ENCODE data around the gene MTMR10.

MTMR10 gene

DNA sequence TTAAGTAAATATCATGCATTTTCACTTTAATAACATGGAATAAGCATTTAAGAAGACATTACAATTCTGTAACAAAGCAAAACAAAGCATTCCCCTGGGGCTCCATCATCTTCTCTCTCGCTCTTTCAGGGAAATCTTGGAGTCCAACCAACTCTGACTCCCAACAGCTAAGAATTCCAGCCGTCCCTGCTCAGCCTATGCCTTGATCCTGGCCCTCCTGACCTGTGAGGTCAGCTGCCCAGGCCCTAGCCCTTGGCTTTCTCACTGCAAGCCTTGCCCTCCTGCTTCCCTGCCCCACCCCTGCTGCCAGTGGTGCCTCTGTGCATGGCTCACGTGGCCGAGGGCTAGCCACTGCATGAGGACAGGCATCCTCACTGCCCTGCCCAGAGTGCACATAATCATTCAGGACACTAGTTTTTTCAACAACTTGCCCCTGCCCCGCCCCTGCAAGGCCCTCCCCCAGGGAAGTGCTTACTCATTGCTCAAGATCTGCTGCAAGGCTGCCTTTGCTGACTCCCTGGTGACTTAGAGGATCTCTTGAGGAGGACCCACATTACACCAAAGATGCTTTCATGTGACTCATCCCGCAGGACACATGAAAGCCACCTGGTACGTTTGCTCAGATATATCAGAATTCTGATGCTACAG is 37.6 kb downstream of the MTMR10 start:
- peak; percentile 5 to 18 for DNase-seq

DNA sequence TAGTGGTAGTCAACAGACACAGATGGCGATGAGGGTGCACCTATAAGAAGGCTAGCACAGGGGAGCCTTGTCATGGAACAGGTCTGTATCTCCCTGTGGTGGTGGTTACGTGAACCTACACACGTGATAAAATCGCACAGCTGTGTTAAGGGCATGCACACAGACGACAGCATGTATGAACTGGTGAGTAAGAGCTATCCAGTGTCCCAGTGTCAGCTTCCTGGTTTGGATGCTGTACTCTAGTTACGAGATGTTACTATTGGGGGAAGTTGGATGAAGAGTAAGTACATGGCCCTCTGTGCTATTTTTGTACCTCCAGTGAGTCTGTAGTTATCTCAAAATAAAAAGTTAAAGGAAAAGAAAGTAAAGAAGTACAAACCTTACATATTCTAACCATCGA is 38.2 kb downstream of the MTMR10 start:
- DNase-seq = no peak

DNA sequence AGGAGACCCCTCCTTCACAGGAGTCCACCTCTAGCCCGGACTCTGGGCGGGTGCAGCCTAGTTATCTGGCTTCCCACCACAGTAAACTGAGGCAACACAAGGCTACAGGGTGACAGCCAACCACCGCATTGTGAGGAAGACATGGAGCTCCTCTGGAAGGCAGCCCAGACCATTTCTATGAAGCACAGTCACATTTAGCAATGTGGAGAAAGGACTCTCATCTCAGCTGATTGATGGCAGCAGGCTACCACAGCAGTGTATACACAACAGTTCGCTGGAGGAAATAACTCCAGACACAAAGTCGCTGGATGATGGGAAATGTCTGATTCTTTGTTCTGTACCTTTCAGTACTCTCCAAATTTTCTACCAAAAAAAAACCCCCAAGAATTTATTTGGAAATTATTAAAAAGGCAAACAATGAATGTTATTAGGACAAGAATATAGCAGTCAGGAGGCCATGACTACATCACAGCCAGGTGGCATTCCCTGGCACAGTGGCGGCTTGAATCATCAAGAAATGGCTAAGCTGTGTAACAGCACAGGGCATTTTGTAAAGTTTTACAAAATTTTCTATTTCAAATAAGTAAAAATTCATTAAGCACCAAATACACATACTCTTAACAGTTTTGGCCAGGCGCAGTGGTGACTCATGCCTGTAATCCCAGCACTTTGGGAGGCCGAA is 47.6 kb downstream of the MTMR10 start:
- no peak for DNase-seq

DNA sequence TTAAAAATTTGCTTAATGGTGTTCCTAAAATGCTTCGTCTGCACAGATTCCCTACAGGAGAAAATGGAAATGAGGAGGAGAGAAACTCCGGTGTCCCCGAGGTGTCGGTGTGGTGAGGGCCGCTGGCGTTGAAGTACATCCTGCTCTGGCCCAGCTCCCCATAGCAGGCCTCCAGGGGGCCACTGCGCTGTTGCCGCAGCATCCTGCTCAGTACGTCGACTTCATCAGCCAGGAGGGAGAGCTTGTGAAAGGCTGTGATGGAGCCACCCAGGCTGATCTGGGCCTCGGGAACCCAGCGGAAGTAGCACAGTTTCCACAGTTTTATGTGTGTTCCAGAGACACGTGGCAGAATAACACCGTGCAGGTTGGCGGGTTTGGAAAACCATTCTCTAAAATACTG is 49.9 kb downstream of the MTMR10 start:
- DNase-seq = no peak

DNA sequence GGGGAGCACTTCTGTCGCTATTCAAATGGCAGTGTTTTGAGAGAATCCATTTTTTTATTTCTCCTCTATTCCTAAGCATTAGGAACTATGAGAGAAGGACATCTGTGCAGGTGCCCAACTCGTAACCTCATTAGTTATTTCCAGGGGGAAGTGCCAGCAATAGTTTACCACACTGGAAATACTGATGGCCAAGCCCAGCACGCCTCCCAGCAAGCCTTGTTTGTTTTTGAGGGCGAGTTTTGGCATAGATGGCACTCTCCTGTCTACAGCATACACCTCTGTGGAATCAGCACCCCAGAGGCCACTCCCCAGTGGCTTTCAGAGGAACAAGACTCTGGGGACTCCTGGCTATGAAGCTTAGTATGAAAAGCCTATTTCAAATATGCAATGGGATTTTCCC is 51.1 kb downstream of the MTMR10 start:
- DNase-seq = no peak

DNA sequence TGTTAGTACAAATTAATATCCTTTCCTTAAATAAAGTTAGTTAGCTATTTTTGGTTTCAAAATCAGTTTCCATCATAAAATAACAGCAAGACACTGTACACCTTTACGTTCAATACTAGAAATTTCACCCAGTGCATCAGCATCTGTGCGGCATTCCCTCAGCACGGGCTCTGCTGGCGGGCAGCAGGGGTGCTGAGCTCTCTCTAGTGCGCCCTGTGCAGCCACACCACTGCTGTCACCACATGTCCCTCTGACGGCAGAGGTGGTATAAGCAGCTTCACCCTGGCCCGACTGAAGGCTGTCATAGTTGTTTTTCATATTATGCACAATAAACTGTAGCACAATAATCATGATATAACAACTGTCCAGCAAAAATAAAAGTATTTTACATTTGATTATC is 52.3 kb downstream of the MTMR10 start:
- no peak for DNase-seq

DNA sequence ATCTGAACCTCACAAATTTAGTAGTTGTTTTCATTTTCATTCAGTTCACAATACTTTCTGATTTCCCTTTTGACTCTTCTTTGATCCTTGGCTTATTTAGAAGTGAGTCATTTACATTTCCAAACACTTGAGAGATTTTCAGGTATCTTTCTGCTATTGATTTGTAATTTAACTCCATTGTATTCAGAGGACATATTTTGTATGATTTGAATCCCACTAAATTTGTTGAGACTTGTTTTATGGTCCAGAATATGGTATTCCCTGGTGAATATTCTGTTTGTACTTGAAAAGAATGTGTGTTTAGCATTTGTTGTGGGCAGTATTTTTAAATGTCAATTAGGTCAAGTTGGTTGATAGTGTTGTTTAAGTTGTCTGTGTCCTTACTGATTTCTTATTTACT is 58.1 kb downstream of the MTMR10 start:
- no peak for DNase-seq

DNA sequence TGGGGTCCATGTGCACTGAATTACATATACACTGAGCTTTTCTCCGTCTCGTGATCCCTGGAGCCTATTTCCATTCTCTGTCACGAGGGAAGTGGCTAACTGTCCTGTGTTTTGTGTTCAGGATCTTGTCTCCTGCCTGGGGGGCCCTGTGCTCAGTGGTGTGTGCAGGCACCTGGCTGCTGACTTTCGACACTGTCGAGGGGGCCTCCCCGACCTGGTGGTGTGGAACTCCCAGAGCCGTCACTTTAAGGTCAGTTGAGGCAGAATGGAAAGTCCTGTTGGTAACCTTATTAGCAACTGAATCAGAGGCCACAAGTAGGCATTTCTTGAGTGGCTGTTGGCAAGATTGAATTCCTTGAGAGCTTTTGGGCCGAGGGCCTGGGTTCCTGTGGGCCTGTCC is 61.0 kb downstream of the MTMR10 start:
- DNase-seq = no peak

DNA sequence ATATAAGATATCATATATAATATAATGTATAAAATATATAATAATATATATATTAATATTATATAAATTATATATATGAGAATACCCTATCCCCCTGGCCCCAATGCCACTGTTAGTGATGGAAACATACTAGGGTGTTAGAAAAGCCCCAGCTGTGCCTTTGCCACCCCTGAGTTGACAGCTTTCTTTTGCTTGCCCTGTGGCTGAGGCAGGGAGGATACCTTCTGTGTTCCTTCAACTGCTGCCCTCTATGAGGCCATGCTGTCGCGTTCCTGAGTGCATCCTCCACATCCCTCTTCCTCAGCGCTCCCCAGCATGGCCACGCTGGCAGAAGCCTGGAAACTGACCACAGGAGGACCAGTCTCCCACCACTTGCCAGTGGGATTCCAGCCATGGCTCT is 61.4 kb downstream of the MTMR10 start:
- no peak for DNase-seq

DNA sequence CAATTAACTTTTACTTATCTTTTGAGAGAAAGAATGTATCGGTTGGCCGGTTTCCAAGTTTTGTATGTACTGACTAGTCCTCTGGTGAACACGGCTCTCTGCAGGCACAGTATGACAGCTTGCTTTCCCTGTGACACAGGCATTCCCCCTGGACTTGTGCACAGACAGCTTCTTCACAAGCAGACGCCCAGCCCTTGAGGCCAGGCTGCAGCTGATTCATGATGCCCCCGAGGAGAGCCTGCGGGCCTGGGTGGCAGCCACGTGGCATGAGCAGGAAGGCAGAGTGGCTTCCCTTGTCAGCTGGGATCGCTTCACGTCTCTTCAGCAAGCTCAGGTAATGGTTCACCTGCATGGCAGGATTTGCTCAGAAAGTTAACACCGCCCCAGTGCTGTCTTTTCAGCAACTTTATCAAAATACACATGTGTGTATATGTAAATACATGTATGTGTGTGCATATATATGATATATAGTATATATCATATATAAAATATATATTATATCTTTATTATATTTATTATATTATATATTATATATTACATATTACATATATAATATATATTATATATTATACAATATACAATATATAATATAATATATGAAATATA is 62.3 kb downstream of the MTMR10 start:
- DNase-seq = no peak

DNA sequence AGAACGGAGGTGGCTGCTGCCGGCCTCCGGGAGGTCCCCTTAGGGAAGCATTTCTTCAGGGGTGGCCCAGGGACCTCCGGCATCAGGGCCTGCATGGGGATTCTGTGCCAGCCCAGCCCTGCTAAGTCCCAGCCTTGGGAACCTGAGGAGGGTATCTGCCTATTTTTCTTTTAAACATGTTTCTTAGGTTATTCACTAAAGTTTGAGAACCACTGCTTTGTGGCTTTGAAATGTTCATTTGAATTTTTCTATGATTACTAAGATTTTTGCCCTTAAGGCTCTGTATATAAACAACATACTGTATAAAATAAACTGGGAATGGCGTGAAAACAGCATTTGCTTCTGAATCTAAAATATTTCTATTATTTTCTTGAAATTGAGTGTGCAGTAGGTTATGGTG is 63.4 kb downstream of the MTMR10 start:
- DNase-seq = no peak

DNA sequence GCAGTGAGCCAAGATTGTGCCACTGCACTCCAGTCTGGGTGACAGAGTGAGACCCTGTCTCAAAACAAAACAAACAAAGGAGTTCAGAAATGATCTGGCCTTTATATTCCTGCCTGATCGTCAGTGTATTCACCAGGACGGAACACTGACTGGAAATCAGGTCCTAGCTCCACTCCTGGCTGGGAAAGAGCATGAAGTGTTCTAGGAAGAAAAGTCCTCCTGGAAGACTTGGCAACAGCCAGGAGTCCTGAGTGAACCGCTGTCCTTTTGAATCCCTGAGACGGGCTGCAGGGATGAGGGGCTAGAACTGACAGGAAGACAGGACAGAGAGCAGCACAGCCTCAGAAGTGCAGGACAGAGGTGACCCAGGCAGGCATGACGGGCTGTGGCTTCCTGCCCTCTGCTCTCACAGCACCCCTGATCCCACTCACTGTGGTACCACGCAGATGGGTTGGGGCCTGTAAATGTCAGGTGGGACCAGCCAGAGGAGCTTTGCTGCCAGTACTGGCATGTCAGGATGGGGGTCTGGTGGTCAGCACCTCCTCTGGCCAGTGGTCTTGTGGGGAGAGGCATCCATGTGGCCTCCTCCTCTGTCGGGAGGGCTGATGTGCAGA is 64.2 kb downstream of the MTMR10 start:
- DNase-seq = no peak

DNA sequence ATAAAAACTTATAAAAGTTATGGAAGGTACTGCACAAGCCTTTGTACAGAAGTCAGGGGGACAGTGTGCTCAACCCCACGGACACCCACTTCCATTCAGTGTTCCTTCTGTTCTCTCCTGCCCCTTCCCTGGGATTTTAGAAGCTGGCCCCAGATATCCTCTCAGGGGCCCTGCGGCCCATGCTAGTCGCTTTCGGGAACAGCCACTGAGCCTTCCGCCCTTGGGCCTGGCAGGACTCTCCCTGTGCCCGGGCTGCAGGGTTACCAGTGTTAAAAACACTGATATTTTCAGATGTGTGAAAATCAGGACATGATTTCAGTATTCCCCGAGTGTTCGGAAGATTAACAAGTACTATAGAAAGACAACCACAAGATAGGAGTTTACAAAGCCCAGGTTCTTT is 65.3 kb downstream of the MTMR10 start:
- no peak for DNase-seq

DNA sequence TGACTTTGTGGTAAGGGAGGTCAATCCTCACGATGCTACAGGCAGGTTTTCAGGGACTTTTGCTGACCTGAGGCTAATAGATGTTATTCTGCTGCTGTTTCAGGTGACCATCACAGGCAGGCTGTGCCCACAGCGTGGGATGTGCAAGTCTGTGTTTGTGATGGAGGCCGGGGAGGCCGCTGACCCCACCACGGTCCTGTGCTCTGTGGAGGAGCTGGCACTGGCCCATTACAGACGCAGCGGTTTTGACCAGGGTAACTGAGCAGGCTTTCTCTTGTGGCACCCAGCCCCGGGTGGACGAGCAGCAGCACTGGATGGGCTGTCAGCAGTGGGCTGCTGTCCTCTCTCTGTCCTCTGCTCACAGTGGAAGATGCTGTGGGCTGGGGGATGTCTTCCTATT is 65.7 kb downstream of the MTMR10 start:
- DNase-seq = no peak

DNA sequence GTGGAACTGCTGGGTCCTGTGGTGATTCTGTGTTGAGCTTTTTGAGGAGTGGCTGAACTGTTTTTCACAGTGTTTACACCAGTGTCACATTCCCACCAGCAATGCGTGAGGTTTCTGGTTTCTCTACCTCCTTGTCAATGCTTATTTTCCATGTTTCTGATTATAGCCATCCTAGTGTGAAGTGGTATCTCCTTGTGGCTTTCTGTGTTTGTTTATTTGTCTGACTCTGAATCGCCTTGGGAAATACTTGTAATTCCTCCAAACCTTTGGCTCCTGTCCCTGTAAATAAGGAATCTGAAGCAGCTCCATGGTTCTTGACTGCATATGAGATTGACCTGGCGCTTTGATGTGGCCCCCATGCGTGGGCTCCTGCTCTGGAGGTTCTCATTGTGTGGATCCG is 67.1 kb downstream of the MTMR10 start:
- no peak for DNase-seq

DNA sequence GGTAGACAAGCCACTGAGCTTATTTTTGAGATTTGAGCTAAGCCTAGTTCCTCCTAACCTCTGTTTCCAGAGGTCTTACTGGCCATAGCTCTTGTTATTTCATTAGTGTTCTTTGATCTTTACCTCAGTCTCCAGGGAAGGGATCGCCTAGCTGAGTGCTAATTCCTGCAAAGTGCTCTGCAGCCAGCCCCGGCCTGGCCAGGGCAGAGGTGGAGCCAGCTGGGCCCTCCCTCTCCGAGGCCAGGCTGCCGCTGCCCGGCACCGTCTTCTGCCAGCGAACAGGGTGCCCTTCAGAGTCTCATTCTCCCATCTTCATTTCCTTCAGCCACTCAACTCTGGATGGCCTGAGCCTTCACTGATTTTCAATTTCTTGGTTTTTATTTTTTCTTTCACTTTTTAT is 68.0 kb downstream of the MTMR10 start:
- no peak for DNase-seq

DNA sequence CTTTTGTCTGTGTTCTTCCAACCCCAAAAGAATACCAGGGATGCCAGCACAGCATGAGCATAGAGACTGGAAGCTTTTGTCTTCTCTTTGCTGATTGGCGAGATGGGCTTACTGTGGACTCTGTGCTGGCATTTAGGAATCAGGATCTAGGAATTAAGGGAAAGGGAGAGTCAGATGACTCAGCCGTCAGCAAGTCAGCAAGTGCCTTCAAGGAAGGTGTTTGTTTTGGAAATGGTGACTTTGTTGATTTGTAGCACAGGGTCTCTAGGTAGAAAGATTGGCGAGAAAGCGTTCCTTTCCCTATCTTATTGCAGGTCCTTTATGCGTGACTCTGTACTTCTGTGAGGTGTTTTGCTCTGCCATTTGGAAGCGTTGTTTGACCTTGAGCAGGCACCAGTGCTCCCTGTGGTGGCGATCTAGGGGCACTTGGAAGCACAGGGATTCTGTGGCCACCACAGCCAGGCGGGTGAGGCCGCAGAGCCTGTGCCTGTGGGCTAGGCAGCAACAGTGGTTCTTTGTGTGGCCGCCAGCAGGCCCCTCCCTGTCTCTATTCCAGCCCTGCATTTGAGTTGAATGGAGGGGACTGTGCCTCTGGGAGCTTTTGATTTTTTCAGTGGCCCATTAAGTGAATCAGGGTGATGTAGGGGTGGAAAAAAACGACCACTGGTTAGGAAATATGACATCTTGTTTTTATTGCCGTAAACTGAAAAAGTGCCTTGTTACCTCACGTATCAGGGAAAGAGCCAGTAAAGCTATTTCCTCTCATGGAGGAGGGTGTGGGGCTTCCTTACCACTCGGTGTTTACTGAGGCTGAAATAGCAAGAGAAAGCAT is 68.7 kb downstream of the MTMR10 start:
- DNase-seq = no peak

DNA sequence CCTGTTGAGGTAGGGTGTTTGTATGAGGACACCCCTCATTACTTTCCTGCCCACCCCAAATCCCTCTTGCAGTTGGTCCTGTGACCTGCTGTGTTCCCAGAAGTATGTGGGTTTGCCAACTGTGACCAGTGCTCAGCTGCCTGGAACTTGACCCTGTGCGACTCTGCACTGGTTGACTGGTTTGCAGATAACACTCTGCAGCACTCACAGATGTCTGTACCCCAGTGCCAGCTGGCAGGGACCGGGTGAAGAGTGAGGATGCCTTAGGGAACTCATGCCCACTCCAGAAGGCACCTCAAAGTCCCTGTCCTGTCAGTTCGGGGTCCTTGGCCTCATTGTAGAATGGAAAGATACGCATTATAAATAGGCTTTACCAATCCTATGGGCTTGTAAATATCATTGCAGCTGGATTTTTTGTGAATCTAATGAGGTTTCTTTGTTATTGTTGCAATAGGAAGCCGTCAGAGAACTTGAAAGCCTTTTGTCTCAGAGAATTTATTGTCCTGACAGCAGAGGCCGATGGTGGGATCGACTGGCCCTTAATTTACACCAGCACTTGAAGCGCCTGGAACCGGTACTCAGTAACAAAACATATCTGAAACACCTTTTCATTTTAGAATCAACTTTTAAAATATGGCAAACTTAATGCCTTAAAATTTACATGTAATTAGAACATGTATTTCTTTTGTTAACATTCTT is 69.5 kb downstream of the MTMR10 start:
- no peak for DNase-seq

DNA sequence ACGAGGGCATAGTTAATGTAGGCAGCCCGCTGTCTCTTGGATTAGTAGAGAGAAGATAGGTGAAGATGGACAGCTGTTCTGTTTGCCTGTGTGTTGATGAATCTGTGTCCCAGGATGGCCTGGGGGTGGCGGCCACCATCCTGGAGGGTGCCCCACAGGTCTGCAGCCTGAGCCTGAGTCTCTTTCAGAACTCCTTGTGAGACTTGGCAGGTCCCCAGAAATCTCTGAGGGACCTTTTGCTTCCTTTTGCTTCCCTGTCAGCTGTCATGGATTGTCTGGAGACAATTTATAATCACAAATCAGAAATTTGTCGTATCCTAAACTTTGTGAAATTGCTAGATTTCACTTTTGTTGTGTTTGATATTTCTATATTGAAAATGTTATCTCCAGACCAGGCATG is 70.3 kb downstream of the MTMR10 start:
- DNase-seq = no peak

DNA sequence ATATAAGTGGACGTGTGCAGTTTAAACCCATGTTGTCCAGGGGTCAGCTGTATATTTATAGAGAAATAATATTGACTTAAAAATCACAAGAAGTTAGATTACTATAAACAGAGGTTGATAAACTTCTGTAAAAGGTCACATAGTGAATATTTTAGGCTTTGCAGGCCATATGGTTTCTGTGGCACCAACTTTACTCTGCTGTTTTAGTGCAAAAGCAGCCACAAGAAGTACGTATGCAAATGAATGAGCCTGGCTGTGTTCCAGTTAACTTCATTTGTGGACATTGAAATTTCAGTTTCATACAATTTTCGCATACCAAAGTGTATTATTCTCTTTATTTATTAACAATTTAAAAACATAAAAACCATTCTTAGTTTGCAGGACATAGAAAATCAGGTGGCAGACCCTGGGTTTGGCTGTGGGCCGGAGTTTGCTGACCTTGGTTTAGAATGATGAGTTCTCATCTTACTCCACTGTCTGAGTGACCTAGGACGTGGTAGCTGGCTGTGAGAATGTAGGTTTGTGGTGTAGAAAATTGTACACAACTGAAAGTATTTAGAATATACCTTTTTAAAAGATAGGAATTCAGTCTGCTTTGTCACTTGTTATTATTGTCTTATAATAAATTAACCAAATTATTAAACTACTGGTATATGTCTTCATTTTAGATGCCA is 71.4 kb downstream of the MTMR10 start:
- no peak for DNase-seq

DNA sequence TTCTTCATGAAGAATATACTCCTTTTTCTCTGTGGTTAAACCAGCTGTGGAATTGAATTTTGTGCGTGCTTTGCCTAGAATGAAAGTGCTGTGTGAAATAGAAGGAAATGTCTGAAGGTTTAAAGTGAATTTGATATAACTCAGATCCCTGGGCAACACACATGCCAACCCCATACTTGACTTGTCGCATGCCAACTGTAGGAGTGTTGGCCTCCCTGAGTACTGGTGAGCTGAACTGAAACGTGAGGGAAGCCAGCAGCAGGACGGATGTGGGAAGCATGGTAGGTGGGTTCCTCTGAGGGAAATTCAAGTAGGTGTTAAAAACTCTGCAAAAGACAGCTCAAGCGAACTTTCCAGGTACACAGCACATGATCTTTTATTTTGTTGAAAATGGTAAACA is 73.1 kb downstream of the MTMR10 start:
- DNase-seq = no peak

DNA sequence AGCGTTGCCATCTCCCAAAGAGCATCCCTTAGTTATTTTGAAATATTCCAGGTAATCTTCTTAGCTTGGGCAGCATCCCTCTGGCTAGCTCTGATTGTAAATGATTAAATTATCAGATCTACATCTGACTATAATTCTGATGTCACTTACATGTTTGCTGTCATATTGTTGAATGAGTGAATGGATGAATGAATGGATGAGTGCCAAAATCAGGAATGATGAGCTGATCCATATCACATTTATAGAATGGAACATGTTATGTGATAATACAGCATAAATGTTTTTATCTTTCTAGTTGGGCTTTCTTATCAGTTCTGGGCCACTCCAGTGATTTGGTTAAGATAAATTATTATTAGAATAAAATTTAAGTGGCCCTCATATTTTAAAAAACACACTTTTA is 73.8 kb downstream of the MTMR10 start:
- DNase-seq = no peak

Data from inflammatory macrophage (primary cell).